DMS53 treated with DMSO at 0.1 percent for 48 hours (cell line): ENCODE data around the gene GLYATL2.

Source experiments
- DNase-seq: peaks from one replicate; lab custom pipeline; 2025; ENCODE audit not compliant: unreplicated experiment; lab: John Stamatoyannopoulos, UW

Gene GLYATL2

GRCh38 chr11:58801302-58801701 is 43.2 kb downstream of the GLYATL2 start:
- no peak for DNase-seq

- DNase-seq = no peak
Measured at GRCh38 chr11:58796333-58796732, 48.2 kb downstream of the GLYATL2 start.

- peak; percentile 40 for DNase-seq
Measured at GRCh38 chr11:58788355-58789023, 56.0 kb downstream of the GLYATL2 start.

GRCh38 chr11:58787903-58788302 is 56.6 kb downstream of the GLYATL2 start:
- no peak for DNase-seq

- no peak for DNase-seq
Measured at GRCh38 chr11:58786693-58787092, 57.8 kb downstream of the GLYATL2 start.

GRCh38 chr11:58784995-58785394 is 59.5 kb downstream of the GLYATL2 start:
- no peak for DNase-seq
